Measurements from ENCODE around the gene PCLAF.

PCLAF gene

GRCh38 chr15:64314456-64314855 lies 66.8 kb downstream of the PCLAF start:
- no peak for DNase-seq
